Measurements from ENCODE around the gene ZKSCAN4.

Gene ZKSCAN4

GRCh38 chr6:28251661-28252008, 434 bp downstream of the ZKSCAN4 start:
- TF ChIP-seq ZBTB7A (IDR thresholded peaks at IDR 0.05; ENCODE audit: low read depth), result no peak
- no peak for TF ChIP-seq EP300 (IDR thresholded peaks at IDR 0.05; ENCODE audit: borderline replicate concordance)
- no peak for TF ChIP-seq TAF1 (IDR thresholded peaks at IDR 0.05; ENCODE audit: low read depth)
- no peak for TF ChIP-seq EGR1 (IDR thresholded peaks at IDR 0.05)
- no peak for TF ChIP-seq USF1 (IDR thresholded peaks at IDR 0.05)

GRCh38 chr6:28250747-28251146, 1.3 kb downstream of the ZKSCAN4 start:
- TF ChIP-seq CEBPB (IDR thresholded peaks at IDR 0.05) (no peak), EP300 (IDR thresholded peaks at IDR 0.05; ENCODE audit: borderline replicate concordance) (no peak), USF1 (IDR thresholded peaks at IDR 0.05) (no peak)

GRCh38 chr6:28248916-28249315, 3.2 kb downstream of the ZKSCAN4 start:
- no peak for TF ChIP-seq USF1 (IDR thresholded peaks at IDR 0.05)
- no peak for TF ChIP-seq NFIC (IDR thresholded peaks at IDR 0.05)
- TF ChIP-seq YY1 (IDR thresholded peaks at IDR 0.05; ENCODE audit: low read depth), result no peak
- no peak for TF ChIP-seq FOXM1 (IDR thresholded peaks at IDR 0.05; ENCODE audit: borderline replicate concordance, low read depth)
- TF ChIP-seq CEBPB (IDR thresholded peaks at IDR 0.05), result no peak

GRCh38 chr6:28245206-28245941, 6.7 kb downstream of the ZKSCAN4 start:
- TF ChIP-seq NFIC (IDR thresholded peaks at IDR 0.05), result no peak

- TF ChIP-seq RAD21 (IDR thresholded peaks at IDR 0.05; ENCODE audit: low read depth), result no peak
- no peak for TF ChIP-seq TAF1 (IDR thresholded peaks at IDR 0.05; ENCODE audit: low read depth)
- no peak for TF ChIP-seq EP300 (IDR thresholded peaks at IDR 0.05; ENCODE audit: borderline replicate concordance)
These were observed 8.1 kb downstream of the ZKSCAN4 start for GRCh38 chr6:28243946-28244345.

- TF ChIP-seq YY1 (IDR thresholded peaks at IDR 0.05; ENCODE audit: low read depth), result no peak
- TF ChIP-seq TEAD4 (IDR thresholded peaks at IDR 0.05), result no peak
- TF ChIP-seq EGR1 (IDR thresholded peaks at IDR 0.05), result no peak
- TF ChIP-seq MAX (IDR thresholded peaks at IDR 0.05), result no peak
- TF ChIP-seq CREB1 (IDR thresholded peaks at IDR 0.05; ENCODE audit: low read depth), result no peak
- TF ChIP-seq USF1 (IDR thresholded peaks at IDR 0.05), result no peak
- TF ChIP-seq REST (IDR thresholded peaks at IDR 0.05; ENCODE audit: low read depth), result no peak
- TF ChIP-seq EP300 (IDR thresholded peaks at IDR 0.05; ENCODE audit: borderline replicate concordance), result no peak
- no peak for TF ChIP-seq TCF12 (IDR thresholded peaks at IDR 0.05; ENCODE audit: low read depth)
- TF ChIP-seq ZBTB7A (IDR thresholded peaks at IDR 0.05; ENCODE audit: low read depth), result no peak
- no peak for TF ChIP-seq TAF1 (IDR thresholded peaks at IDR 0.05; ENCODE audit: low read depth)
- TF ChIP-seq CEBPB (IDR thresholded peaks at IDR 0.05), result no peak
- TF ChIP-seq NFIC (IDR thresholded peaks at IDR 0.05), result no peak
- no peak for TF ChIP-seq RAD21 (IDR thresholded peaks at IDR 0.05; ENCODE audit: low read depth)
- no peak for TF ChIP-seq FOXM1 (IDR thresholded peaks at IDR 0.05; ENCODE audit: borderline replicate concordance, low read depth)
These were observed 11.6 kb downstream of the ZKSCAN4 start for GRCh38 chr6:28240471-28240870.

- TF ChIP-seq MAX (IDR thresholded peaks at IDR 0.05), result no peak
- no peak for TF ChIP-seq TCF12 (IDR thresholded peaks at IDR 0.05; ENCODE audit: low read depth)
- no peak for TF ChIP-seq REST (IDR thresholded peaks at IDR 0.05; ENCODE audit: low read depth)
- no peak for TF ChIP-seq RAD21 (IDR thresholded peaks at IDR 0.05; ENCODE audit: low read depth)
- no peak for TF ChIP-seq EGR1 (IDR thresholded peaks at IDR 0.05)
- no peak for TF ChIP-seq YY1 (IDR thresholded peaks at IDR 0.05; ENCODE audit: low read depth)
- TF ChIP-seq FOXM1 (IDR thresholded peaks at IDR 0.05; ENCODE audit: borderline replicate concordance, low read depth), result no peak
- no peak for TF ChIP-seq CREB1 (IDR thresholded peaks at IDR 0.05; ENCODE audit: low read depth)
- TF ChIP-seq USF1 (IDR thresholded peaks at IDR 0.05), result no peak
- TF ChIP-seq NFIC (IDR thresholded peaks at IDR 0.05), result no peak
- no peak for TF ChIP-seq EP300 (IDR thresholded peaks at IDR 0.05; ENCODE audit: borderline replicate concordance)
- no peak for TF ChIP-seq TAF1 (IDR thresholded peaks at IDR 0.05; ENCODE audit: low read depth)
- TF ChIP-seq CEBPB (IDR thresholded peaks at IDR 0.05), result no peak
- no peak for TF ChIP-seq ZBTB7A (IDR thresholded peaks at IDR 0.05; ENCODE audit: low read depth)
- TF ChIP-seq TEAD4 (IDR thresholded peaks at IDR 0.05), result no peak
These were observed 12.4 kb downstream of the ZKSCAN4 start for GRCh38 chr6:28239636-28240035.
